GM18502 (cell line): ENCODE data around the gene S100PBP.

ENCODE experiments used
- ATAC-seq: cut with Tn5 transposase; IDR thresholded peaks from one replicate; pipeline ENCODE4 v1.9.1; 2021; ENCODE audit warnings: mild to moderate bottlenecking; ENCODE audit not compliant: unreplicated experiment, poor library complexity

Gene S100PBP

GRCh38 chr1:32817159-32817814 is at the start of gene S100PBP, which contains the start of gene YARS1:
Gene S100PBP, plus strand, starts transcription at chr1:32817653. Its CDS starts 8,447 bp downstream, at chr1:32826100.
Gene YARS1, minus strand, starts transcription at chr1:32817358. Its CDS starts 114 bp downstream, at chr1:32817244.
- peak; percentile 84 for ATAC-seq

DNA sequence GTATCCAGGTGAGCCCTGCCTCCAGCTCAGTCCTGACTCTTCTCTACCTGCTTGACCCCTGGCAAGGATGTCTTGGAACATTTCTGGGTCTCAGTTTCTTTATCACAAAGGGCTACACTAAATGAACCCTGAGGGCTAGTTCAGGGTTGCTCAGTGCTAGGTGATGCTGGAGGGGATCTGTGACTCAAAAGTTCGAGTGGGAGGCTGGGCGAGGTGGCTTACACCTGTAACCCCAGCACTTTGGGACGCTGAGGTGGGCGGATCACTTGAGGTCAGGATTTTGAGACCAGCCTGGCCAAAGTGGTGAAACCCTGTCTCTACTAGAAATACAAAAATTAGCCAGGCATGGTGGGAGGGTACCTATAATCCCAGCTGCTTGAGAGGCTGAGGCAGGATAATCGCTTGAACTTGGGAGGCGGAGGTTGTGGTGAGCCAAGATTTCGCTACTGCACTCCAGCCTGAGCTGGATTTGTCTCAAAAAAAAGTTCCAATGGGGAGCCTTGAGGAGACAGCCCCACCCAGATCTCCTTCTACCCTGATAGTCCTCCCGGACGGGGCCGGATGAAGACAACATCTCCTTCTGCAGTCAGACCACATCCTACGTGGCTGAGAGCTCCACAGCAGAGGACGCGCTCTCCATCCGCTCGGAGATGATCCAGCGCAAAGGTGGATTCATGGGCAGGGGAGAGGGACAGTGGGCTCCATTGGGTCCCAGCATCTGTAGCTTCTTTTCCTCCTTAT is 49.2 kb upstream of the S100PBP start:
- ATAC-seq: no peak

DNA sequence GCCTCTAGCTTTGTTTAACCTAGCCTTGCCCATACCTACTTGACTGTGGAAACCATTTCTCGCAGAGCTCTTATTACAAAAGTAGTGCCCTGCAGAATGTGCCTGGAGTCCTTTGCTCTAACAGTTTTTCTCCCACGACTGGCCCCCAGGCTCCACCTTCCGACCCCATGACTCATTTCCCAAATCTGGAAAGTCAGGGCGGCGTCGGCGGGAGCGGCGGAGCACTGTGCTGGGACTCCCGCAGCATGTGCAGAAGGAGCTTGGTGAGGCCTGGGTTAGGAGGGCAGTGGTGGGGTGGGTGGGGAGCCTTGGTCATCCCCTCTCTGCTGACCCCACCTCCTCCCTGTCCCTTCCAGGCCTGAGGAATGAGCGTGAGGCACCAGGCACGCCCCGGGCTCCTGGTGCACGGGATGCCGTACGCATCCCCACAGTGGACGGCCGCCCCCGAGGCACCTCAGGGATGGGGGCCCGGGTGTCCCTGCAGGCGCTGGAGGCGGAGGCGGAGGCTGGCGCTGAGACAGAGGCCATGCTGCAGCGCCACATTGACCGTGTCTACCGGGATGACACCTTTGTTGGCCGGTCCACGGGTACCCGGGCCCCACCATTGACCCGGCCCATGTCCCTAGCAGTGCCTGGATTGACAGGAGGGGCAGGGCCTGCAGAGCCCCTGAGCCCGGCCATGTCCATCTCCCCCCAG is 47.8 kb upstream of the S100PBP start:
- no peak for ATAC-seq

DNA sequence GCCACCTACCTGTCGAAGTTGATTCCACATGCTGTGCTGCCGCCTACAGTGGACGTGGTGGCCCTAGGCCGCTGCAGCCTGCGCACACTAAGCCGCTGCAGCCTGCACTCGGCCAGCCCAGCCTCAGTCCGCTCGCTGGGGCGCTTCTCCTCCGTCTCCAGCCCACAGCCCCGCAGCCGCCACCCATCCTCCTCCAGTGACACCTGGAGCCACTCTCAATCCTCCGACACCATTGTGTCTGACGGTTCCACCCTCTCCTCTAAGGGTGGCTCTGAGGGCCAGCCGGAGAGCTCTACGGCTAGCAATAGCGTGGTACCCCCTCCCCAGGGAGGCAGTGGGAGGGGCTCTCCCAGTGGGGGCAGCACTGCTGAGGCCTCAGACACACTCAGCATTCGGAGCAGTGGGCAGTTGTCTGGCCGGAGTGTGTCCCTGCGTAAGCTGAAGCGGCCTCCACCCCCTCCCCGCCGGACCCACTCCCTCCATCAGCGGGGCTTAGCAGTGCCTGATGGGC is 47.2 kb upstream of the S100PBP start:
- ATAC-seq: no peak

GRCh38 chr1:32770741-32771548 is 46.5 kb upstream of the S100PBP start:
- ATAC-seq: no peak

- ATAC-seq: no peak
These were observed 45.7 kb upstream of the S100PBP start for GRCh38 chr1:32771561-32772280.

DNA sequence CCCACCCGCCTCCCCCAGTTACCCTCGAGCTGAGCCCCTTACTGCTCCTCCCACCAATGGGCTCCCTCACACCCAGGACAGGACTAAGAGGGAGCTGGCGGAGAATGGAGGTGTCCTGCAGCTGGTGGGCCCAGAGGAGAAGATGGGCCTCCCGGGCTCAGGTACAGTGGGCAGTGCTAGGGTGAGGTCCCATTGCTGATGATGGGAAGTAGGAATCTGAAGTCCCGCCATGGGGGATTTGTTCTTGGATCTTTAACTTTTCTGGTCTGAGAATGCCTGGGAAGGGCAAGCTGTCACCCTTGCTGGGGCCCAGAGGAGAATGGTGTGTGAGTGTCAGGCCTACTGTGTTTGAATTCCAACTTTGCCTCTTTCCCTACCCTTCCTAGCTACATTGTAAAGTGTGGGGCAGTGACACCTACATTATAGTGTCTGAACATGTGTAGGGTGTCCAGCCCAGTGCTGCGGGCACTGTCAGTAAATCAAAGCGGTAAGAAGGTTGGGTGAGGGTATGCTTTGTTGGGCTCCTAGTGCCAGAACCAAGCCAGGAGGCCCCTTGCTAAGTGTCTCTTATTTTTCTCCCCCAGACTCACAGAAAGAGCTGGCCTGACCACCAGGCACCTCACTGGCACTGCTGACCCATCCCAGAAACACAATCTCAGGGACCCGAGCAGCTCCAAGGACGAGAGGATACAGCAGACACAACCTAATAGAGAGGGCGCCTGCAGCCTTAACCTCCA is 45.0 kb upstream of the S100PBP start:
- ATAC-seq: no peak

- ATAC-seq: no peak
These were observed 44.3 kb upstream of the S100PBP start for GRCh38 chr1:32773018-32773763.

DNA sequence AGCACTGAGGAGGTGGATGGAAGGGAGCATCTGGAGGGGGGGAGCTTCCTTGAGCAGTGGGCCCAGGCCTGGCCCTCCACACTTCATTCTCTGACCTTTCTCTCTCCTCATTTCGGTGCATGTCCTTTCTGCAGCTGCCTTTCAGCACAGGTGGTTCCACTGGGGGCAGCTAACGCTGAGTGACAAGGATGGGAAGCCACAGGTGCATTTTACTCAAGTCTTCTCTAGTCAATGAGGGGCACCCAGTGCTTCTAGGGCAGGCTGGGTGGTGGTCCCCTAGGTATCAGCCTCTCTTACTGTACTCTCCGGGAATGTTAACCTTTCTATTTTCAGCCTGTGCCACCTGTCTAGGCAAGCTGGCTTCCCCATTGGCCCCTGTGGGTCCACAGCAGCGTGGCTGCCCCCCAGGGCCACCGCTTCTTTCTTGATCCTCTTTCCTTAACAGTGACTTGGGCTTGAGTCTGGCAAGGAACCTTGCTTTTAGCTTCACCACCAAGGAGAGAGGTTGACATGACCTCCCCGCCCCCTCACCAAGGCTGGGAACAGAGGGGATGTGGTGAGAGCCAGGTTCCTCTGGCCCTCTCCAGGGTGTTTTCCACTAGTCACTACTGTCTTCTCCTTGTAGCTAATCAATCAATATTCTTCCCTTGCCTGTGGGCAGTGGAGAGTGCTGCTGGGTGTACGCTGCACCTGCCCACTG is 43.5 kb upstream of the S100PBP start:
- no peak for ATAC-seq

GRCh38 chr1:32774464-32774808 is 43.0 kb upstream of the S100PBP start:
- no peak for ATAC-seq

DNA sequence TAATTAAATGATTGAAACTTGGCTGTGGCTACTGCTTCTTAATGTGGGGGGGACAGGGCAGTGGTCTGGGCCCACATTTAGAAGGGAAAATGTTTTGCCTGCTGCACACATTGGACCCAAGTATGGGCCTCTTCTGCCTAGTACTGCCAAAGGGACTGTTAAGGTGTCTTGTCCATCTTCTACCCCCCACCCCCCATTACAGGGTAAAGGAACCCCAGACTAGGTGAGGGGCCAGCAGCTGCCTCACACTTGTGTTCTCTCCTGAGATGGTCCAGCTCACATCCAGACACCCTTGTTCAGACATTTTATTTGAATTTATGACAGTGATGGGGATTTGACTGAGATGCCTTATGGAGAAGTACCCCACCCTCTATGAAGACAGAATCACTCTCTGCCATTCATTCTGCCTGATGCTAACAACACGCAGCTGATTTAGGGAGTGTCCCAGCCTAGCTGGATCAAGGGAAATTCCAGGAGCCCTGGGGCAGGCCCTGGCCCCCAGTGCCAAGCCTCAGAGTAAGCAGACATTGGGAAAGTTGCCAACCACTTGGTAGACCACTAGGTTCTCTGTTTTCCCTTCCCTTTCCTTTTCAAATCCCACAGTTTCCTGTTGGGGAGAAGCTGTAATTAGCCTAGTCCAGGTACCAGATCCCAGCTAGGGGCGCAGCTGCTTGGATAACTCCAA is 42.4 kb upstream of the S100PBP start:
- ATAC-seq: no peak

- no peak for ATAC-seq
These were observed 41.7 kb upstream of the S100PBP start for GRCh38 chr1:32775640-32776337.

DNA sequence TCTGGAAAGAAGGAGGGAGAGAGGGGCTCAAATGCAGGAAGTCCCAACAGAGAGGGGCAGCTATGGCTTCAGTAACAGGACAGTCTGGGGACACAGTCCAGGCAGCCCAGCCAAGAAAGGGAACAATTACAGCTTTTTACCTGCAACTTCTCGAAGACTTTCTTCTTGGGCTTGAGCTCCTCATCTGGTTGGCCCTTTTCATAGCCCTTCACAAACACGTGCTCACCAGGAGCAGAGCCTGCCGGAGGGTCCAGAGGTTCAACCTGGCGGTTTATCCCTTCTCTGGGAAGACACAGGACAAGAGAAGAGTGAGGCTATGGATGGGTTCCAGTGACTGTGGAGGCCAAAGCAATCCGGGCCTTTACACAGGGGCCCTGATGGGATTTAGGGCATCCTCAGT is 38.2 kb upstream of the S100PBP start:
- ATAC-seq: no peak

- no peak for ATAC-seq
These were observed 37.4 kb upstream of the S100PBP start for GRCh38 chr1:32780005-32780404.

GRCh38 chr1:32780628-32781234 is 36.7 kb upstream of the S100PBP start:
- no peak for ATAC-seq

DNA sequence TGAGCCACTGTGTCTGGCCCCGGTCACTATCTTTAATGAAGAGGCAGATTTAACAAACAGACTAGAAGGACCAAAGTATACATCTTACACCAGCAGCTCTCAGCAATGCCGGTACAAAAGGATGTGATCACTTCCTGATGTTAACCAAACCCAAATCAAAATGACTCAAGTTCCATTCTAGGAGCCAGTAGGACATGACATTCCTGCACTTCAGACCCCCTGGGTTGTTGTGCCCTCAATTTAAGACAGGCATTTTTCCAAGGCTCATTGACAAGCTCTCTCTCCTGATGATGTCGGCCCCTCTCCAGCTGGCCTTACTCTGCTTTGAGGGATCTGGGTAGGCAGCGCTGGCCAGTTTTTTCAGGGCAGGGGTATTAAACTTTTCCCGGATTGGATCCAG is 35.4 kb upstream of the S100PBP start:
- ATAC-seq: no peak
